ENCODE data around the gene KIAA1549. TPM values are rescaled to one million over a fixed set of nuclear protein-coding genes. Genes with fewer than 3 reads are reported as not detected.
"Not testable (repeated sequence)": the region's sequence is repeated elsewhere in the genome, so short reads cannot be mapped to it uniquely, and the experiment has no call there.

Gene KIAA1549
- 1 to 10 TPM; 2.0 to 4.2 (median 2.1) TPM for total RNA-seq
- long read RNA-seq, donor 1, partial matches to known transcripts: 1 of 1 reads
- long read RNA-seq, donor 1, other reads (novel, unspliced or antisense): 0 of 1 reads
- long read RNA-seq, donor 2: 0 reads

GRCh38 chr7:138981332-138982203 is at the start of gene KIAA1549:
KIAA1549 (minus strand) TSS chr7:138981389; CDS start chr7:138981269, 120 bp downstream.
- ATAC-seq (peak; percentile 91), DNase-seq (peak; percentile 59 to 83 (median 65))
- TF ChIP-seq CTCF (IDR thresholded peaks at IDR 0.05): peak; percentile 14

GRCh38 chr7:139029353-139029752 is 48.2 kb upstream of the KIAA1549 start:
- DNase-seq: no peak
- Histone ChIP-seq H3K9me3 (no peaks in the 10 kb centered on the region), H3K4me1 (ENCODE audit: low read depth) (no peaks in the 10 kb centered on the region), H3K36me3 (ENCODE audit: low read depth) (no peaks in the 10 kb centered on the region), H3K4me3 (no peak overlapping the region)
- TF ChIP-seq CTCF (IDR thresholded peaks at IDR 0.05): no peak
- ATAC-seq: no peak
- intact Hi-C loops (cut with DNase I, micrococcal nuclease): no loop called here

More at GRCh38 chr7:138981332-138982203, at the start of gene KIAA1549:
- Histone ChIP-seq H3K36me3 (ENCODE audit: low read depth) (no peaks in the 10 kb centered on the region), H3K9me3 (no peaks in the 10 kb centered on the region), H3K4me1 (ENCODE audit: low read depth) (peaks cover 4% of the 10 kb centered on the region), H3K4me3 (peak within 1 kb of the TSS; percentile 29)
- intact Hi-C loops (cut with DNase I, micrococcal nuclease): no loop called here

- Histone ChIP-seq H3K4me3 (no peak overlapping the region), H3K4me1 (ENCODE audit: low read depth) (no peaks in the 10 kb centered on the region), H3K36me3 (ENCODE audit: low read depth) (no peaks in the 10 kb centered on the region), H3K9me3 (no peaks in the 10 kb centered on the region)
- ATAC-seq (no peak), DNase-seq (no peak)
- intact Hi-C loops (cut with DNase I, micrococcal nuclease): no loop called here
- TF ChIP-seq CTCF (IDR thresholded peaks at IDR 0.05): no peak
Measured at GRCh38 chr7:139026551-139026950, 45.4 kb upstream of the KIAA1549 start.

- ATAC-seq; H3K9me3 ChIP-seq; H3K4me1 ChIP-seq (ENCODE audit: low read depth); H3K4me3 ChIP-seq; intact Hi-C loops (cut with DNase I, micrococcal nuclease); H3K36me3 ChIP-seq (ENCODE audit: low read depth); DNase-seq: not testable (repeated sequence)
Measured at GRCh38 chr7:139025861-139026260, 44.7 kb upstream of the KIAA1549 start.

GRCh38 chr7:139023076-139023475 is 41.9 kb upstream of the KIAA1549 start:
- DNase-seq: no peak
- ATAC-seq: no peak
- H3K4me1 ChIP-seq (ENCODE audit: low read depth): no peaks in the 10 kb centered on the region
- no peak for TF ChIP-seq CTCF (IDR thresholded peaks at IDR 0.05)
- no peaks in the 10 kb centered on the region for H3K9me3 ChIP-seq
- intact Hi-C loops (cut with DNase I, micrococcal nuclease): no loop called here
- H3K36me3 ChIP-seq (ENCODE audit: low read depth): no peaks in the 10 kb centered on the region
- H3K4me3 ChIP-seq: no peak overlapping the region

- Histone ChIP-seq H3K4me3 (no peak overlapping the region), H3K9me3 (no peaks in the 10 kb centered on the region), H3K36me3 (ENCODE audit: low read depth) (no peaks in the 10 kb centered on the region), H3K4me1 (ENCODE audit: low read depth) (no peaks in the 10 kb centered on the region)
- no peak for DNase-seq
- ATAC-seq: no peak
- TF ChIP-seq CTCF (IDR thresholded peaks at IDR 0.05): no peak
- intact Hi-C loops (cut with DNase I, micrococcal nuclease): no loop called here
Measured at GRCh38 chr7:139022286-139022685, 41.1 kb upstream of the KIAA1549 start.

Data from mucosa of descending colon (tissue), 3 donors.